ENCODE data around the gene FAM219A.
"Not testable (repeated sequence)": the region's sequence is repeated elsewhere in the genome, so short reads cannot be mapped to it uniquely, and the experiment has no call there.

The FAM219A gene

DNA sequence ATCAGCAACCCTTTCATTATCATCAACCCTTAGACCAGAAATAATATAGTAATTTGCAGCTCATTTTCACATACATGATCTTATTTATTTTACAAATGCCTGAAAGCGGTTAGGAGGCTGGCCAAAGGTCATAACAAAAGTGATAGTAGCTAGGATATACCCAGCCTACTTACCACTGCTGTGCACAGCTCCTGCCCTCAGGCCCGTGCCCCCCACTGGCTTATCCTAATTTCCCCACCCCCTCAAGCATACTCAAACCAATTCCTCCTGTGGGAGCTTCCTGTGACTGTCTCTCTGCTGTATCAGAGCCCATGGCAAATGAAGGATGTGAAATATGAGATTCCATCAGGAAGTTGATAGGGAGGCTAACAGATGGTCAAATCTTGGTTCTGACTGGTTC, 14.8 kb downstream of the FAM219A start:
- no peak for DNase-seq (ENCODE audit: low spot score)

DNA sequence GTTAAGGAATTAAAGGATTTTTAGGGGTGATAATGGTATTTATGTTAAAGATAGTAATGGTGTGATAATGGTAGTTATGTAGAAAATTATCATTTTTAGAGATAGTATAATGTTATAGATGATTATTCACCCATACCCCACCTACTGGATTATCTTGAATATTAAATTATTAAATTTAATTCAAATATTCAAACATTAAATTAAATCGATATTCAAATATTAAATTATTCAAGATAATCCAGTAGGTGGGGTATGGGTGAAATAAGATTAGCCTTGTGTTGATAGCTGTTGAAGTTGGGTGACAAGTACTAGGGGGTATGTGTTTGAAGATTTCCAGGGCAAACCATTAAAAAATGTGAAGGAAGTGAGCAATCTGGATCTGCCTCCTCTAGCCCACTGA, 15.6 kb downstream of the FAM219A start:
- DNase-seq (ENCODE audit: low spot score), result no peak

DNA sequence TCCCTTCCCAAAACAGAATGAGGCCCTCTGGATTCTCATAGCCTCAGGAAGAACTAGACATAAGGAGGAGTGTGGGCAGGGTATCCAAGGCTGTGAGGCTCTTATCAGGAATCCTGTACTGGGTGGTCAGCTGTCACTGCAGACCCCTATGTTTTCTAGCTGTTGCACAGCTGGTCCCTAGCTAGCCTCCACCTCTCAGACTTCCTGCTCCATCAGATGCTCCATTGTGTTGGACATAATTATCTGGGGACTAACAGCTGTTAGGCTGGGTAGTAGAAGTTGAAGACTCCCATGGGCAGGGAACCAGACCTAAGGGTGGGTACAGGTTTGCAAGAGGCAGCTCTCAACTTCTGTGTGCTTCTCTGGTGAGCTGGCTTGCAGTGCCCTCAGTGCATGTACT, 18.4 kb downstream of the FAM219A start:
- no peak for DNase-seq (ENCODE audit: low spot score)

GRCh38 chr9:34438465-34438864, 19.9 kb downstream of the FAM219A start:
- DNase-seq (ENCODE audit: low spot score), result not testable (repeated sequence)

GRCh38 chr9:34437926-34438307, 20.5 kb downstream of the FAM219A start:
- not testable (repeated sequence) for DNase-seq (ENCODE audit: low spot score)

- DNase-seq (ENCODE audit: low spot score), result peak; percentile 63
Measured at GRCh38 chr9:34437006-34437925, 21.1 kb downstream of the FAM219A start.

- DNase-seq (ENCODE audit: low spot score), result no peak
Measured at GRCh38 chr9:34431667-34432066, 26.7 kb downstream of the FAM219A start.

- DNase-seq (ENCODE audit: low spot score), result no peak
Measured at GRCh38 chr9:34430843-34431437, 27.4 kb downstream of the FAM219A start.

- DNase-seq (ENCODE audit: low spot score), result no peak
Measured at GRCh38 chr9:34428325-34428958, 29.9 kb downstream of the FAM219A start.

- no peak for DNase-seq (ENCODE audit: low spot score)
Measured at GRCh38 chr9:34426347-34427074, 31.9 kb downstream of the FAM219A start.

- DNase-seq (ENCODE audit: low spot score), result no peak
Measured at GRCh38 chr9:34419716-34420504, 38.5 kb downstream of the FAM219A start.

DNA sequence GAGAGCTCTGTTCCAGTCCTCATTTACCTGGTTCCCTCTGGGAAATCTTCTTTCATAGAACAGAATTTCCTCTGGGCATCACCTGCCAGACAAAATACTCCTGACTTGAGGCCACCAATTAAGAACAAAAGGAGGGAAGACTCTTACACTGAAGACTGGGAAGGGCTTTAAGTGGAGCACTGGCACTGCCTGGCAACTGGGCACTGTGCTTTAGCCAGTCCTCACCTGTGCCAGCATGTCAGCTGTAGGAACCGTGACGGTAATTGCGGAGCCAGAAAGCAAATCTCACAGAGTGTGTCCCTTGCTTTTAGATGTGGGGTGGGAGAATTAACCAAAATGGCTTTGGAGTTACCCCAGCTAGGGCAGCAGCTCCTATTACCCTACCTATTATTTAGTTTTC, 40.6 kb downstream of the FAM219A start:
- DNase-seq (ENCODE audit: low spot score), result no peak

DNA sequence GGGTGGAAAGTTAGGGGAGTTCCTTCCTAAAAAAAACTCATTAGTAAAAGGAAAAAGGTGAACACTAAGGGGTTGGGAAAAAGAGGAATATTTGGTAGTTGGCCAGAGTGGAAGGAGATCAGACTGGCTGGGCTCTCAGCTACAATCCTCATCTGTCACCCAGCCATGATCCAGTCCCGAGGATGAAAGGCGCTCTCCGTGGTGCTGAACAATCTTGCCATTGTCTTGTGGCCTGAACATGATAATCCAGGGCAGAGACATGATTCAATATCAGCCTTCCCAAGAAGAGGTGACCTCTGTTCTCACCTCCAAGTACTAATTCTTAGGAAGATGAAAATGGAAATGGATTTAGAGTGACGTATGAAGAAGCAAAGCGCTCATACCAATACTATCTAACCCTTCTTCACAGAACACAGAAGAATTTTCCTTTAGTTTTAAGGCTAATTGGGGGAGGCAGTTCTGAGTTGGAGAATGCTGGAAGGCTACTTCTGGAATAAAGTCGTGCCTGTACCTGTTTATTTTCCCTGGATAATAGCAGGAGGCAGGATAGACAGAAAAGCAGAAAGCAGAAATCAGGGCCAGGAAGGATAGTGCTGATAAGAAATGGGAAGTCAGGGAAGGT, 45.0 kb downstream of the FAM219A start:
- DNase-seq (ENCODE audit: low spot score), result no peak

DNA sequence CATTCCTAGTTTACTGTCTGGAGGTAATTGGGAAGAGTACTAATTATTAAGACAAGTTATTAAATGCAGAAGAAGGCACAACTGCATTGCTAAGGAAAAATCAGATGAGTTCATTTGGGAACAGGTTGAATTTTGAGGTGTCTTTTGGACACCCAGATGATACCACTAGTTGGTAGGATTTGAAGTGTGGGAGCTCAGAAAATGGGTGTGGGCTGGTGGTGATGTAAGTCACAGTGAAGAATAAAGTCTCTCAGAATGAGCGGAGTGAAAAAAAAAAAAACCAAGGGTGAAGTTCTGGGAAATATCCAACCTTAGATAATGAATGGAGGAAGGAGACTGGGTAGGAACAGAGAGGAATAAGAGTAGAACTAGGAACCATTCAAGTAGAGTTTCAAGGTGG, 46.0 kb downstream of the FAM219A start:
- no peak for DNase-seq (ENCODE audit: low spot score)

GRCh38 chr9:34409154-34409553, 49.2 kb downstream of the FAM219A start:
- DNase-seq (ENCODE audit: low spot score), result no peak

DNA sequence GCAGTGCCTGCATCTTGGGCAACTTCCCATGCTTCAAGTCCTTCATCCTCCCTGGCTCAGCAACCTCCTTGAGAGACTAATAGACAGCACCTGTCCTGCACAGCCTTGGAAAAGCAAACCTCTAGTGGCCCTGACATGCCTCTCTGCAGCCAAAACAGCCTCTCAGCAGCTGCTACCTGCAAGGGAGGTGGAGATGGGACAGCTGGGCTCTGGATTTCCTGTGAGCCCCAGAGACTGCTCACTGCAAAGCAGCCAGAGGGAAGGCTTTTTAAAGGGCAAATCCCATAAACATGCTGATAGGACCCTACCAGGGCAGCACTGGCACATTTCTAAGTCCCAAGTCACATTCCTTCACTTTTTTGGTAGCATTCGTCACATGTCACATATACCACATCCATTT, 50.2 kb downstream of the FAM219A start:
- DNase-seq (ENCODE audit: low spot score), result no peak

DNA sequence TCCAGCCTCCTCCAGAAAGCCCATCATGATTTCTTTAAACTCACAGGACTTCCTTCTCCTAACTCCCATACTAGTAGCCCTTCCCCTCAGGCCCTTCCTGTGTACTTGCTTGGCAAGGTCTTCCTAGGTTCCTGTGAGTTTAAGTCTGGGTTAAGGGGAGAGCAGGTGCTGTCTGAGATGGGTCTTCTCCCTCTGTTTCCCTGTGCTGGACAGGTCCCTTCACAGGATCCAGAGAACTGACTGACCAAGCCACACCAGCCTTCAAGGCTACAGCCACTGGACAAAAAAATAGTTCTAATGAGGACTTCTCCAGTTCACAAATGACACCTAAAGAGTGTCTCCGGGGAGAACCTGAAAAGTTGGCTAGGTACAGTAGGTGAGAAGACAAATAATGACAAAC, 52.2 kb downstream of the FAM219A start:
- no peak for DNase-seq (ENCODE audit: low spot score)

- DNase-seq (ENCODE audit: low spot score), result no peak
Measured at GRCh38 chr9:34405719-34406118, 52.7 kb downstream of the FAM219A start.

DNA sequence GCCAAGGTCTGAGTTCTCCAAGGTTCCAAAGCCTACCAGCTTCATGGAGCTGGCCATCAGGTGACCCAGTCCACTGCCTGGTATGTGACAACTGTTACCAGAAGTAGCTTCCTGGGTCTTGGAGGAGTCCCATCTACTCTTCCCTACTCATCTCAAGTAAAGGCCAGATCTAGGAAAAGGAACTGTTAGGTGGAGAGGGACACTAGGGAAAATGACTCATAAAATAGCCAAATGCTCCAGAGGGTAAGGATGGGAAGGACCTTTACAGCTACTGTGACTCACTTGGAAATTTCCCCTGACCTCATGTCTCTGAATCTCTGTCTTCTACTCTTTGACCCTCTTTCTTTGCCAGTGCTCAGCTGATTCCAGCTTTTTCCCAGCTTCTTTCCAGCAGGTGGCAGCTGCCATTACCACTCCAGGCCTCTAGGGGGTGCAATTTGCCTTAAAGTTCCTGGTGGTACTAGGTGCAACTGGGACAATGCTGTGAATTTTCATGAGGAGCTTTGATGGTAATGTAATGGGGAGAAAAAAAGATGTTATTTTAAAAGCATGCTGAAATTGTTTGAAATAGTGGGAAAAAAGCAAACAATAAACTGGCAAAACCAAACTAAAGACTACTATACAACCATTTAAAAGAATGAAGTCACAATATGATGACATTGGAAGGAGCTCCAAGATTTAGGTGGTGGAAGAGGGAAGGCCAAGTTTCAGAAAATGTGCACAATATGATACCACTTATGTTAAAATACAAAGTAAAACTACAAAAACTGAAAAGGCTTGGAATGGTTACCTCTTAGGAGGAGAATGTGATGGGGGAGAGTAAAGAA, 54.6 kb downstream of the FAM219A start:
- peak; percentile 44 for DNase-seq (ENCODE audit: low spot score)

Measured in CD4-positive, alpha-beta T cell treated with Interleukin-6 at 100 ng/mL for 8 hours (primary cell).